GM12872 (cell line): ENCODE results near the gene WFDC12.

ENCODE experiments used
- CTCF ChIP-seq: IDR thresholded peaks from 3 replicates; pipeline ENCODE4 v1.5.1; 2011; ENCODE audit warnings: low read depth, mild to moderate bottlenecking, low read length, moderate library complexity; ENCODE audit not compliant: insufficient read depth

Gene WFDC12

DNA sequence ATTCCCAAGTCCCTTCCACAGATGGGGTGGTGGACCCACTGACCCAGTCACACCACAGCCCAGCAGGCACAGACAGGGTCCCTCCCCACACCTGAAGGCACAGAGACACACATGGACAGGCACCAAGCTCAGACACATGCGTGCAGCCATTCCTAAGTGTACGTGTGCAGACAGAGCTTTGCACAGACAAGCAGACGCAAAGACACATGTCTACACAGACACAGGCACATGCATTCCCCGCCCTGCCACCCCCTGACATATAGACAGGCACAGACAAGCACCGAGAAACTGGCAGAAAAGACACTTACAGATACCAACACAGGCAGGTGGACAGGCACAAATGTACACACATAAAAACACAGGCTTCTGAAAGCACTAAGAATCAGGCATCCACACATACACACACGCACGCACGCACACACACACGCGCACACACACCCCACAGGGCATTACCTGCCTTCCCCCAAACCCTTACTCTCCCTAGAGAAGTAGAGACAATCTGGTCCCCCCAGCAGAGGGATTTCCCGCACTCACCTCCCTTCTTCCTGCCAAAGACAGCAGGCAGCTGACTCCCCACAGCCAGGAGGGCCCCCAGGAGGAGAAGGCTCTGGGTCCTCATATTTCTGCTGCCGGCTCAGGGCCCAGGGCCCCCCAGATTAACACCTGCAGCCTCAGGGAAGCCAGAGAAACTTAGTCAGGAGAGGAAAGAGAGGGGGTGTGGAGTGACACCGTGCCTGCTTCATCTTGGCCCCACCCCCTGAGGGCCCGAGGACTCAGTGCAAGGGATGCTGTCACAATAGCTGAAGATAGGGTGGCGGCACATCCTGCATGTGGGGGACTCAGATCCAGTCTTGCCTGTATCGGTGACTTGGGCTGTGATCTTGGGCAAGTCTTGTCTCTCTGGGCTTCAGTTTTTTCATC, 9.5 kb downstream of the WFDC12 start, which contains the start of gene WFDC5:
TSS of gene WFDC5 (minus strand) at position 710 of the 921 bp plus-strand sequence. CDS start at position 619, 91 bp downstream.
- no peak for TF ChIP-seq CTCF

GRCh38 chr20:45113865-45114264, 10.4 kb downstream of the WFDC12 start:
- no peak for TF ChIP-seq CTCF

DNA sequence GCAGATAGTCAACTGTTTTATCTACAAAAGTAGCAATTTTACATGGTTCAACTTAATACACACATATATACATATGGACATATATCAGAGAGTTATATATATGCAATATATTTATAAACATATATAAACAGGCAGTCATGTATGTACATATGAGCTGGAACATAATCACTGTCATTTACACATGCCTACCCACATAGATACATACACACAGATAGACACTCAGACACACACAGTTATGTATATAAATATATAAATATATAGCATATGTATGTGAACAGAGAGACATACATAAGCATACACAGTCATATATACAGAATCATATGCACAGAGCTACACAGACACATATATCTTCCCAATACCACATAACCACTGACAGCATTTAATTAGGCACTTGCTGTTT, 11.5 kb downstream of the WFDC12 start:
- no peak for TF ChIP-seq CTCF

DNA sequence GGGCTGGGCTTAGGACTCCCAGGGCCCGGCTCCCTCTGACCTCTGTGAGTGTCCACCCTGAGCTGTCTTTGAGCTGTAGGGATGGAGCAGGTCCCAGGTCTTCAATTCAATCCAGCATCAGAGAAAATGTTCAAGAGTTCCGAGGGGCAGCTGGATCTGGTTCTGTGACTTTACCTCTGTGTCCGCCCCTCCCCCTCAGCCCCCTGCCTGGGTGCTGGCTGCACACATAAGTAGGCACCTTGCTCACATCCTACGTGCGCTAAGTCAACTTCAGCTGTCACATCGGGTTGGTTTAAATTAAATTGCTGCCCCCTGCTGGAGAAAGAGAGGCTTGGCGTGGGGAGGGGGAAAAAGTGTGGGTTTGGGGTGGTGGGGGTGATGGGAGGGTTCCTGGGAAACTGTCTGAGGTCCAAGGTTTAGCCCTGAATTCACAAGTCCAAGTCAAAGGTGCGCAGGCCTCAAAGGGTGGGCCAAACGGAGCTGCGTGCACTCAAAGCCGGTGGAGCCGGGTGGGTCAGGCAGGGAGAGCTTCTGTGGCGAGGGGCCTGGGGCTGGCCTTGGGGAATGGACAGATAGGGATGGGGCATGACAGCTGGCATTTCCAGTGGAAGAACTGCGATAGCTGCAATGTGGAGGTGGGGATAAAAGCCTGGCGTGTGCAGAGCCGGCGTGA, 12.3 kb downstream of the WFDC12 start:
- TF ChIP-seq CTCF, result peak; percentile 57

GRCh38 chr20:45111285-45111684, 13.0 kb downstream of the WFDC12 start:
- no peak for TF ChIP-seq CTCF

- no peak for TF ChIP-seq CTCF
These were observed 14.0 kb downstream of the WFDC12 start for GRCh38 chr20:45110301-45110700.

GRCh38 chr20:45109634-45110033, 14.6 kb downstream of the WFDC12 start:
- TF ChIP-seq CTCF, result no peak
